Activated CD4-positive, alpha-beta T cell treated with anti-CD3 and anti-CD28 coated beads for 4 hours (primary cell): ENCODE measurements around the gene SRP9.
"Not testable (repeated sequence)": the region's sequence is repeated elsewhere in the genome, so short reads cannot be mapped to it uniquely, and the experiment has no call there.

Experiments used
- DNase-seq, 2 donors: peaks; one replicate each; pipeline ENCODE4 v3.0.0-alpha.2; 2020

SRP9 gene

DNA sequence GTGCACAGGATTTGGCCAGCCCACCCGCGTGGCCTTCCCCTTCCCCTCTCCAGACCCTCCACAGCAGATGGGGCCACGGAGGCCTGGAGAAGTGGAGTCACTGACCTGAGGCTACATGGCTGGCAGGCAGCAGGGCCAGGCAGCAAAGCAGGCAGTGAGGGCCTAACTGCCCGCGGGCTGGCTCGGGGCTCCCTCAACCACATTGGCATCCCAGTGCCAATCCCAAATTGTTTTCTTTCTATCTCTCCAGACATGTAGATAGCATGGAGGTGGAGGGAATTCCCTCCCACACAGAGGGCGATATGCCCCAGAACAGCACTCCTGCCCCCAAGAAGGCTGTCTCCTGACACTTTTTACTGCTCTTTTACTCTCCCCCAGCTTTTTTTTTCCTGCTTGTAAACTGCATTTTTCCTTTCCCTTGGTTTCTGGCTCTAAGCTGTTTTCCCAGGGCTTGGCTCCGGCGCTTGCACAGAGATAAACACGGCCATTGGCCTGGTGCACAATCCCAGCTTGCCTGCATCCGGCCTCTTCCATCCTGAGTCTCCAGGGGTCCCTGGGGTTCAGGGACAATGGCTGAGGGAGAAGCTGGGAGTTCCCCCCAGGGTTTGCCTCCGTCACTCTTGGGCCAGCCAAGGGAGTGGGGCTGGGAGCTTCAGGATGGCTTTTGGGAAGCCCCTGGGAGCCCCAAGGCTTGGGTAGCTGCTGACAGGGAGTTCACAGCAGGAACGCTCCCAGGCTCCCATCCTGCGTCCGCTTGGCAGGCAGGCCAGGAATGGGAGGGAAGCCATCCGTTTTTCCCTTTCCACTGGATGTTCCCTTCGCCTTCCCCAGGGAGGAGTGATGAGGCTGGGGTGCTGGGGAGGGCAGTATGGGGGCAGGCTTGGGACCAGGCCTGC lies 39.3 kb downstream of the SRP9 start:
- no peak for DNase-seq

- no peak for DNase-seq
Observed at GRCh38 chr1:225817611-225818061, 40.0 kb downstream of the SRP9 start.

DNA sequence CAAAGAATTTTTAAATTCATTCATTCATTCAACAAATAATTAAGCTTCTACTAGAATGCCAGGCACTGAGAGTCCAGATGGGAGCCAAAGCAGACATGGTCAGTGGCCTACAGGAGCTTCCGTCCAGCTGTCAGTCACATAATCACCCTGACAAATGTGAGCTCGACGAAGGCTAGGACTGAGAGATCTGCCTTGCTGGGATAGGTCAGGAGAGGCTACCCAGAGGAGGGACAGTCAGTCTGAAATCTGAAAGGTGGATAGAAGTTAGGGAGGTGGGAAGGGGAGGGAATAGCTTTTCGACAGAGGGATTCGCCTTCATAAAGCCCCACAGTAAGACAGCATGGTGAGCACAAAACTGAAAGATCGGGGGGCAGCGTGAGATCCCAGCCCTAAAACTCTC lies 40.6 kb downstream of the SRP9 start:
- DNase-seq: no peak

DNA sequence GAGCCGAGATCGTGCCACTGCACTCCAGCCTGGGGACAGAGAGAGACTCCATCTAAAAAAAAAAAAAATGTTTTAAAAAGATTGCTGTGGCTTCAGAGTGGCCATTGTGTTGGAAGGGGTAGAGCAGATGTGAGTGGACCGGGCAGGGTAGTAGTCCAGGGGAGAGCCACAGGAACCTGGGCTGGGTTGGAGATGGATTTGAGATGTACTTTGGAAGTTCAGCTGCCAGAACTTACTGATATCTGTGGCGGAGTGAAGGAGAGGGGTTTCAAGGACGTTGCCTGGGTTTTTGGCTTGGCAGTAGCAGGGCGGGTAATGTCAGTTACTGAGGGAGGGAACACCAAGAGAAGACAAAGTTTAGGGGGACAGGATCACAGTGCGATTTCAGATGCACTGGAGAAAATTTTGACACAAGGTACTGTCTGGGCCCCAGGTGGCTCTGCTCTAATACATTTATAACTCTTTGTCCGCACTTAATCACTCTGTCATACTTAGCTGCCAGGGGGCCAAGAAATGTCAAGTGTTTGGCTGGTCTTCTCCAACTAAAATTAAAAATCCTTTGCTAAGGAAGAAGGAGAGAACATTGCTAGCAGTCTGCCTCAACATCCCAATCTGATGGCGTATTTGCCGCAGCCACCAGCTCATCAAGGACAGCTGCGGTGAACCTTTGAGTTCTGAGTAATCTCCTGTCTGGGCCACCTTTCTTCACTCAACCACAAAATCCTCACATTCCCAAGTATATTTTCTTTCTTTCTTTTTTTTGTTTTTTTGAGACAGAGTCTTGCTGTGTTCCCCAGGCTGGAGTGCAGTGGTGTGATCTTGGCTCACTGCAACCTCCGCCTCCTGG lies 41.9 kb downstream of the SRP9 start:
- no peak for DNase-seq

- no peak for DNase-seq
Observed at GRCh38 chr1:225820522-225821120, 43.0 kb downstream of the SRP9 start.

DNA sequence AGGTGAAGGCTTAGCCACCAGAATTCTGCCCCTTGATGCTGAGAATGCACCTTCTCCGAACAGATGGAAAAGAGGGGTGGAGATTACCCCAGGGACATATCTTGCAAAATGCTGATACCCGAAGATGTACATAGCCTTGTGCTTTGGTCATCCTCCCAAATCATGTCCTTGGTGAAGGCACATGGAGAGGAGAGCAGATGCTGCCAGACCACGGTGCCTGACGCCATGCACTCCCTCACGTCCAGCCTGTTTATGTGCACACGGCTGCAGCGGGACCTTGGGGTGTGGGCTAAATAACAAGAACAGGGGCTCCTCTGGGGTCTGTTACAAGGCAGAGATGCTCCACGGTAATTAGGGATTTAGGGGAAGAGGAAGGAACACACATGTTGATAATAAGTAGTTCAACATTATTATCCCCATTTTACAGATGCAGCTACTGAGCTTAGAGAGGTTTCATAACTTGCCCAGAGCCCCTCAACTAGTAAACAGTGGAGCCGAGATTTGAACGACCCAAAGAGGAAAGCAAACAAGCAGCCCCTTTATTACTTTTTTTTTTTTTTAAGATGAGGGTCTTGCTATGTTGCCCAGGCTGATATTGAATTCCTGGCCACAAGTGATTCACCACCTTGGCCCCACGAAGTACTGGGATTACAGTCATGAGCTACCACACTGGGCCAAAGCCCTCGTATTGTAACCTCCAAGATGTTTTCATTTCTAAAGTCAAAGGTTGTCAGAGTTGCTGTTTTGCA lies 45.2 kb downstream of the SRP9 start:
- DNase-seq: no peak

DNA sequence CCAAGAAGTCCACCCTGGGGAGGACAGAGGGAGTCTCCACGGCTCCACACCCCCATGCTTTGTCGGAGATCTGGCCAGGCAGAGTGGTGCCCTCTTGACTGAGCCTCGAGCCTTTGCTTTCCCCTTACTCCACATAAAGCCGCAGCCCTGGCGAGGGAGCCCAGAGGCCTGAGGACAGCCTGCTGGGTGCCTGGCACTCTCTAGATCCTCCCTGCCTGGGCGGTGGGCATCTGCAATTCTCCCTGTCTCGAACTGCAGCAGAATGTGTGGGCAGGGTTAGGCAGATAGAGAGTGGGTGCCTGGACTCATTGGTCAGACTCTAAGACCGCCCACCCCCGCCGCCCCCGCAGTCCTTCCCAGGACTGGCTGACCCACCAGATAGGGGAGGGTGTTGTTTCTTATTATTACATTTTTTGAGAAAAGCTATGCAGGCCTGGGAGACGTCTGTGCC lies 46.2 kb downstream of the SRP9 start:
- DNase-seq: no peak

DNA sequence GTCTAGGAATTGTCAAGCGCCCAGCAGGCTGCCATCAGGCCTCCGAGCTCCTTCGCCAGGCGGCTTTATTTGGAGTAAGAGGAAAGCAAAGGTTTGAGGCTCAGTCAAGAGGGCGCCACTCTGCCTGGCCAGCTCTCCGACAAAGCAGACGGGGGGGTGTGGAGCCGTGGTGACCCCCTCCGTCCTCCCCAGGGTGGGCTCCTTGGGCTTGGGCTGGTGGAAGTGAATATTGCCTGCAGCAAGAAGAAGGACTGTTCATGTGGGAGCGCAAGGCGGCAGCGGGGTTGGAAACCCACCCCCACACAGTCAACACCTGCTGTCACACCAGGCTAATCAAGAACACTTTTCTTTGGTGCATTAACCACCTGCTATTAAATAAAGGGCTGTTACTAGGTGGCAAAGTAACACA lies 46.9 kb downstream of the SRP9 start:
- no peak for DNase-seq

DNA sequence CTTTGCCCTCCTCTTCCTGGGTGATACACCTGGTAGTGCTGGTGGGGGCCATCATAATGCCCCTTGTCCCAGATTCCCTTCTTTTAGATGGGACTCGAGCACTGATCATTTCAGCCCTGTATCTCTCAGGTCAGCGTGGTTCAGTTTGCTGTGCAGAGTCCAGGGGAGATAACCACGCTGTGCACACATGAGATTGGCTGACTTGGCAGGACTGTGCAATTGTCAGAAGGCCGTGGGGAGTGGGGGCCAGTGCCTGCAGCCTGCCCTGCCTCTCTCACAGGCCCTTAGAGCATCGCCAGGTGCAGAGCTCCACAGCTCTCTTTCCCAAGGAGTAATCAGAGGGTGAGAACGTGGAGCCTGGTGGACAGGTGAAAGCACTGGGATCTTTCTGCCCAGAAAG lies 47.5 kb downstream of the SRP9 start:
- no peak for DNase-seq

- no peak for DNase-seq
Observed at GRCh38 chr1:225825607-225826007, 48.0 kb downstream of the SRP9 start.

DNA sequence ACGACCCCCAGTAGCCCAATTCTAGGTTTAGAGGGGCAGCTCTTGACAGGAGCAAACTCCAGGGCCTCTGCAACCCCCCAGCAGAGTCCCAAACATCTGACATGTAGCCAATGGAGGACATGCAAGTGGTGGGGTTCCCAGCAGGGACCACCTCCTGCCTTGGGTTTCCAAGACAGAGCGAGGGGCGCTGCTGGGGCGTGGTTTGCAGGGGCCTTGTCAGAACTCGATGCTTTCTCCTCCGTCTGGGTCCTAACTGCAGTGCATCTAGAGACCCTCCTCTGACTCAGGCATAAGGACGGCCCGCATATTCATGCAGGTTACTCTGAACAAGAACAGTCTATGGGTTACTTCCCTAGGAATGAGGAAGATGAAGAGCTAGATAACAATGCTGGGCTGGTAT lies 49.5 kb downstream of the SRP9 start:
- DNase-seq: no peak

- no peak for DNase-seq
Observed at GRCh38 chr1:225828706-225829345, 51.2 kb downstream of the SRP9 start.

GRCh38 chr1:225830841-225831240 lies 53.2 kb downstream of the SRP9 start:
- DNase-seq: no peak

GRCh38 chr1:225834417-225835329 lies 57.0 kb downstream of the SRP9 start:
- DNase-seq: no peak

DNA sequence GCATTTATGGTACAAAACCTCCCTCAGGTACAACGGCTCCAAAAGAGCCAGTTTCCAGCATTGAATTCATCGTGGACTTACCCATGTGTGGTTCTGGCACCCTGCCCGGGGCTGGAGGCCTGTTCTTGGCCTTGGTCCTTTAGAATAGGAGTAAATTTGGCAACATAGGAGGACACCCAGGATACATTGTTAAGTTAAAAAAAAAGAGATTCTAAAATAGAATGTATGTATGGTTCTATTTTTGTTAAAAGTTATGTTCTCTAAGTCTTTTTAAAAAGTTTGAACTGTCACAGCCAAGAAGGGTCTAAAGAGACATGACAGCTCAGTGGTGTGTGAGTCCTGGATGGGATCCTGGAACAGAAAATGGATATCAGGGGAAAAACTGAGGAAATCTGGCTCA lies 58.2 kb downstream of the SRP9 start:
- DNase-seq: no peak

- not testable (repeated sequence) for DNase-seq
Observed at GRCh38 chr1:225836296-225836695, 58.7 kb downstream of the SRP9 start.

GRCh38 chr1:225838793-225839192 lies 61.2 kb downstream of the SRP9 start:
- no peak for DNase-seq
